Spleen (tissue), 7 donors: ENCODE measurements around the gene TXNDC8.

Experiments used
- POLR2A ChIP-seq, 3 donors: fragments of 450-650 bp; IDR thresholded peaks; one replicate each; pipeline ENCODE4 v1.5.1; 2017; ENCODE audit warnings: antibody characterized with exemption in 3 of 3, mild to moderate bottlenecking in 1 of 3
- TF ChIP-seq, protein P1 (sequence below), 11 experiments: fragments of 200-600 bp in 7 of 11; fragments of 450-650 bp in 4 of 11; sonication (generic) in 4 of 11; IDR thresholded peaks in 8 of 11; conservative IDR thresholded peaks in 3 of 11; 1 replicate in 7 of 11; 2 replicates in 4 of 11; pipeline versions ENCODE4 v1.4.0 to v1.8.0; 2016 to 2021; ENCODE audit warnings: antibody characterized with exemption in 11 of 11, inconsistent platforms in 4 of 11, mild to moderate bottlenecking in 1 of 11
- donor health status: DM: no; HTN: no; CAD: no; lungs with moderate emphysema.
- donor health status: DM: no; HTN: no; CAD: no.
- donor health status: DM: no; HTN: no; CAD: no.

- TF ChIP-seq, protein P1, sequence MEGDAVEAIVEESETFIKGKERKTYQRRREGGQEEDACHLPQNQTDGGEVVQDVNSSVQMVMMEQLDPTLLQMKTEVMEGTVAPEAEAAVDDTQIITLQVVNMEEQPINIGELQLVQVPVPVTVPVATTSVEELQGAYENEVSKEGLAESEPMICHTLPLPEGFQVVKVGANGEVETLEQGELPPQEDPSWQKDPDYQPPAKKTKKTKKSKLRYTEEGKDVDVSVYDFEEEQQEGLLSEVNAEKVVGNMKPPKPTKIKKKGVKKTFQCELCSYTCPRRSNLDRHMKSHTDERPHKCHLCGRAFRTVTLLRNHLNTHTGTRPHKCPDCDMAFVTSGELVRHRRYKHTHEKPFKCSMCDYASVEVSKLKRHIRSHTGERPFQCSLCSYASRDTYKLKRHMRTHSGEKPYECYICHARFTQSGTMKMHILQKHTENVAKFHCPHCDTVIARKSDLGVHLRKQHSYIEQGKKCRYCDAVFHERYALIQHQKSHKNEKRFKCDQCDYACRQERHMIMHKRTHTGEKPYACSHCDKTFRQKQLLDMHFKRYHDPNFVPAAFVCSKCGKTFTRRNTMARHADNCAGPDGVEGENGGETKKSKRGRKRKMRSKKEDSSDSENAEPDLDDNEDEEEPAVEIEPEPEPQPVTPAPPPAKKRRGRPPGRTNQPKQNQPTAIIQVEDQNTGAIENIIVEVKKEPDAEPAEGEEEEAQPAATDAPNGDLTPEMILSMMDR (IDR thresholded peaks at IDR 0.05 in 8 of 11, conservative IDR thresholded peaks at IDR 0.05 in 3 of 11): no peak
- no peak for TF ChIP-seq POLR2A (IDR thresholded peaks at IDR 0.05)
These were observed 49.2 kb downstream of the TXNDC8 start for GRCh38 chr9:110288503-110288902.
